GM12892 (cell line): ENCODE results near the gene ABCG5.

Experiments used
- DNase-seq: peaks from one replicate; pipeline ENCODE4 v3.0.0; 2011; ENCODE audit not compliant: insufficient read length
- FAIRE-seq: peaks from 2 replicates; lab custom pipeline; 2011; peaks lifted over from hg19 to GRCh38; lab: Jason Lieb, UNC
- POLR2A ChIP-seq: IDR thresholded peaks from 2 replicates; pipeline ENCODE4 v1.6.1; 2011; ENCODE audit warnings: low read depth, low read length, control low read depth
- POLR2AphosphoS5 ChIP-seq: IDR thresholded peaks from 2 replicates; pipeline ENCODE4 v1.6.1; 2011; ENCODE audit warnings: low read depth, low read length, control low read depth
- TAF1 ChIP-seq: IDR thresholded peaks from 2 replicates; pipeline ENCODE4 v1.6.1; 2011; ENCODE audit warnings: low read depth, mild to moderate bottlenecking, control low read depth, low read length, borderline replicate concordance

The ABCG5 gene

GRCh38 chr2:43855292-43855691, 16.7 kb upstream of the ABCG5 start:
- TF ChIP-seq TAF1 (no peak), POLR2A (no peak), POLR2AphosphoS5 (no peak)
- FAIRE-seq (no peak), DNase-seq (no peak)

- FAIRE-seq (no peak), DNase-seq (no peak)
- TF ChIP-seq POLR2AphosphoS5 (no peak), TAF1 (no peak), POLR2A (no peak)
Measured at GRCh38 chr2:43854671-43855070, 16.0 kb upstream of the ABCG5 start.

- no peak for TF ChIP-seq TAF1
- no peak for TF ChIP-seq POLR2AphosphoS5
- TF ChIP-seq POLR2A = no peak
- DNase-seq (no peak), FAIRE-seq (no peak)
Measured at GRCh38 chr2:43853141-43854081, 14.8 kb upstream of the ABCG5 start.

- no peak for FAIRE-seq
- no peak for DNase-seq
- no peak for TF ChIP-seq POLR2AphosphoS5
- TF ChIP-seq TAF1 = no peak
- TF ChIP-seq POLR2A = no peak
Measured at GRCh38 chr2:43852196-43852730, 13.6 kb upstream of the ABCG5 start.

- TF ChIP-seq POLR2AphosphoS5 (no peak), POLR2A (no peak), TAF1 (no peak)
- DNase-seq (no peak), FAIRE-seq (no peak)
Measured at GRCh38 chr2:43851011-43851980, 12.7 kb upstream of the ABCG5 start.

GRCh38 chr2:43848214-43848613, 9.6 kb upstream of the ABCG5 start:
- DNase-seq = no peak
- TF ChIP-seq TAF1 (no peak), POLR2AphosphoS5 (no peak), POLR2A (no peak)
- no peak for FAIRE-seq

GRCh38 chr2:43846140-43846793, 7.6 kb upstream of the ABCG5 start:
- FAIRE-seq = no peak
- DNase-seq = no peak
- no peak for TF ChIP-seq POLR2AphosphoS5
- no peak for TF ChIP-seq POLR2A
- TF ChIP-seq TAF1 = no peak

- TF ChIP-seq TAF1 (no peak), POLR2AphosphoS5 (no peak), POLR2A (no peak)
- DNase-seq (no peak), FAIRE-seq (no peak)
Measured at GRCh38 chr2:43845181-43845580, 6.5 kb upstream of the ABCG5 start.

GRCh38 chr2:43842866-43843226, 4.2 kb upstream of the ABCG5 start:
- DNase-seq (no peak), FAIRE-seq (no peak)
- TF ChIP-seq TAF1 (no peak), POLR2AphosphoS5 (no peak), POLR2A (no peak)

- no peak for FAIRE-seq
- TF ChIP-seq POLR2AphosphoS5 (no peak), TAF1 (no peak)
- DNase-seq = no peak
Measured at GRCh38 chr2:43841949-43842865, 3.6 kb upstream of the ABCG5 start.
